ENCODE measurements around the gene IL16. TPM values are rescaled to one million over a fixed set of nuclear protein-coding genes. Genes with fewer than 3 reads are reported as not detected.

Gene IL16
- total RNA-seq, 1 donor from 2014 or later: 0.12 TPM

- no peak for TF ChIP-seq CTCF (conservative IDR thresholded peaks at IDR 0.05; ENCODE audit: low read depth, low read length)
- DNase-seq (ENCODE audit: low read depth): no peak
- H3K4me3 ChIP-seq (ENCODE audit: low read depth, low read length): no peak overlapping the region
Measured at GRCh38 chr15:81296673-81297072, 100.0 kb downstream of the IL16 start.

GRCh38 chr15:81297147-81297572, 100.5 kb downstream of the IL16 start:
- no peak for TF ChIP-seq CTCF (conservative IDR thresholded peaks at IDR 0.05; ENCODE audit: low read depth, low read length)
- DNase-seq (ENCODE audit: low read depth): no peak
- no peak overlapping the region for H3K4me3 ChIP-seq (ENCODE audit: low read depth, low read length)

DNA sequence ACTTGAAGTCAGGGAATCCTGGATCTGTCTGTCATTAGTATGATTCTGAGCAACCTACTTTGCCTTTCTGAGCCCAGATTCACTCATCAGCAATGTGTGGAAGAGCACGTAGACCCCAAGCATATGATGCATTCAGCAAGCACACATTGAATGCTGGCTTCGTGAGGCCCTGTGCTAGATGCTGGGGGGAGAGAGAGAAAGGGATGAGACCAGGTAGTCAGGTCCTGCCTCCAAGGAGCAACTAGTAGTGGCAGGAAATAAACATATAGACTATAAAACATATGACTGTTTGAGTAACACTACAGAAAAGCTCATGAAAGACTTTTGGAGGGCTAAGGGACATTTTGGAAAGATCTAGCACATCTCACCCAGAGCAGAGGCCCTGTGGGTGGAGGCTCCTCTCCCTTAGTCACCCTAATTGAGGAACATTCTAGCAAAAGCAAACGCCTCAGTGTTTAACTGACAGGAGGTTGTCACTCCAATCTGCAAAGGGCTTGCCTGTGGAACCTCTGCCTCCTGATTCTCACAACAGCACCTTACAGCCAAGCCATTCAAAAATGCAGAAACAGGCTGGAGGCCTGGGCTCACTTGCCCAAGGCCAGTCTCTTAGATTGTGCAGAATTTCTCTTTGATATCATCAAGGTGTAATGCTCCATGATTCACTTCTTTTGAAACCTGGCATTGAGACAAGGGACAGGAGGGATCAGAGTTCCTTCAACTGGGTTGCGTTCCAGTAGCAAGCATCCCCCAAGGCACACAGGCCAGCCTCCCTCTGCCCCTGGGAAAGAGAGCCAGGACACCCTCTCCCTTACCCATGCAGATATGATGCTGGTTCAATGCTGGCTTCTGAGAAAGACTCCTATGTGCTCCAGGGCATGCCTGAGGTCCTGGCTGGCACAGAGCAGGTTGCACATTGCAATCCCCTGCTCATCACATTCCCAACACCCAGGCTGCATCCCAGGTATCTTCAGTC, 101.2 kb downstream of the IL16 start:
- no peak for DNase-seq (ENCODE audit: low read depth)
- TF ChIP-seq CTCF (conservative IDR thresholded peaks at IDR 0.05; ENCODE audit: low read depth, low read length): no peak
- no peak overlapping the region for H3K4me3 ChIP-seq (ENCODE audit: low read depth, low read length)

DNA sequence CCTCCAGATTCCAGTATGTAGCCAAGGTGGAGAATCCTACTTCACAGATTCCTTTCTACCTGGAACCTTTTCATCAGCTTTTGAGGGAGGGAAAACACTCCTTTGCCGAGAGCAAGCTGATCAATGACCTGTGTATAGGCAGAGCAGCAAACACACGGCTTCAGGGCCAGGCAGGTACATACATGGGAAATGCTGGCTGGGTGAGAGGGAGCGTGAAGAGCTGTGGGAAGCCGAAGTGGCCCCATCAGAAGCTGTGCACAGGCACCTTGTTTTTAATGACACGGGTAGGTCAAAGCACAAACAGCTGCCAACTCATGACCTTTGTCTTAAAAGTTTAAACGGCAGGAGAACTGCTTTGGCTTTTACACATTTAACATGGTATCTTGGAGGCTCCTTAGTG, 101.9 kb downstream of the IL16 start:
- no peak for DNase-seq (ENCODE audit: low read depth)
- H3K4me3 ChIP-seq (ENCODE audit: low read depth, low read length): no peak overlapping the region
- no peak for TF ChIP-seq CTCF (conservative IDR thresholded peaks at IDR 0.05; ENCODE audit: low read depth, low read length)

DNA sequence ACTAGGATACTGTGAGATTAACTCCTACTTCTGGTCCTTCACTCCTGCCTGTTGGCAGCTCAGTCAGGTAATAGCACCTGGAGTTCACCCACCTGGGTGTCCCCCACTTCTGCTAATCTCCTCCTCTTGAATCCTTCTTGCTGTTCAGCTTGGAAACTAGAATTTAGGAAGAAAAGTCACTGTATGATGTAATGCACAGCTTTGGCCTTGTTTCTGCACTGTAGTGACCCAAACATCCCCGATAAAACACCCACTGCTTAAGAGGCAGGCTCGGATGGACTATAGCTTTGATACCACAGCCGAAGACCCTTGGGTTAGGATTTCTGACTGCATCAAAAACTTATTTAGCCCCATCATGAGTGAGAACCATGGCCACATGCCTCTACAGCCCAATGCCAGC, 102.5 kb downstream of the IL16 start:
- no peak for TF ChIP-seq CTCF (conservative IDR thresholded peaks at IDR 0.05; ENCODE audit: low read depth, low read length)
- no peak overlapping the region for H3K4me3 ChIP-seq (ENCODE audit: low read depth, low read length)
- DNase-seq (ENCODE audit: low read depth): no peak

- H3K4me3 ChIP-seq (ENCODE audit: low read depth, low read length): no peak overlapping the region
- no peak for DNase-seq (ENCODE audit: low read depth)
- no peak for TF ChIP-seq CTCF (conservative IDR thresholded peaks at IDR 0.05; ENCODE audit: low read depth, low read length)
Measured at GRCh38 chr15:81299630-81300273, 103.1 kb downstream of the IL16 start.

All from epithelial cell of proximal tubule (primary cell).